ENCODE results near the gene WDR83.

The WDR83 gene

DNA sequence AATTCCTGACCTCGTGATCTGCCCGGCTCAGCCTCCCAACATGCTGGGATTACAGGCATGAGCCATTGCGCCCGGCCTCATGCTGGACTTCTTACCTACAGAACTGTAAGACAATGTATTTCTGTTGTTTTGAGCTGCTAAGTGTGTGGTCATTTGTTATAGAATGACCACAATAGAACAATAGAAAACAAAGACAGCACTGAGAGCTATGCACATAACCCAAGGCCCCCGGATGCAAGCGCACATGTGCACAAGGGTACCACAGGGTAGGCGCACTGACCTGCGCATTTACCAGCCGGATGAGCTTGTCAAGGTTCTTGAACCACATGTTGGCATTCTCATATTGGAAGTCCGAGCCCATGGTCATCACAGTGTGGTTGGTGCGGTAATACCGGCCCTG lies 5.6 kb upstream of the WDR83 start:
- peaks cover 48% of the 10 kb centered on the region for H3K36me3 ChIP-seq
- TF ChIP-seq, protein P1, sequence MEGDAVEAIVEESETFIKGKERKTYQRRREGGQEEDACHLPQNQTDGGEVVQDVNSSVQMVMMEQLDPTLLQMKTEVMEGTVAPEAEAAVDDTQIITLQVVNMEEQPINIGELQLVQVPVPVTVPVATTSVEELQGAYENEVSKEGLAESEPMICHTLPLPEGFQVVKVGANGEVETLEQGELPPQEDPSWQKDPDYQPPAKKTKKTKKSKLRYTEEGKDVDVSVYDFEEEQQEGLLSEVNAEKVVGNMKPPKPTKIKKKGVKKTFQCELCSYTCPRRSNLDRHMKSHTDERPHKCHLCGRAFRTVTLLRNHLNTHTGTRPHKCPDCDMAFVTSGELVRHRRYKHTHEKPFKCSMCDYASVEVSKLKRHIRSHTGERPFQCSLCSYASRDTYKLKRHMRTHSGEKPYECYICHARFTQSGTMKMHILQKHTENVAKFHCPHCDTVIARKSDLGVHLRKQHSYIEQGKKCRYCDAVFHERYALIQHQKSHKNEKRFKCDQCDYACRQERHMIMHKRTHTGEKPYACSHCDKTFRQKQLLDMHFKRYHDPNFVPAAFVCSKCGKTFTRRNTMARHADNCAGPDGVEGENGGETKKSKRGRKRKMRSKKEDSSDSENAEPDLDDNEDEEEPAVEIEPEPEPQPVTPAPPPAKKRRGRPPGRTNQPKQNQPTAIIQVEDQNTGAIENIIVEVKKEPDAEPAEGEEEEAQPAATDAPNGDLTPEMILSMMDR (IDR thresholded peaks at IDR 0.05; ENCODE audit: low read depth, low read length), result no peak
- no peak overlapping the region for H3K4me3 ChIP-seq (ENCODE audit: low read depth, low read length)
- H3K27ac ChIP-seq, result no peak overlapping the region
- no peak for DNase-seq
- no peaks in the 10 kb centered on the region for H3K9me3 ChIP-seq (ENCODE audit: severe bottlenecking)
- no peaks in the 10 kb centered on the region for H3K27me3 ChIP-seq (ENCODE audit: insufficient read depth, low read depth, severe bottlenecking)

DNA sequence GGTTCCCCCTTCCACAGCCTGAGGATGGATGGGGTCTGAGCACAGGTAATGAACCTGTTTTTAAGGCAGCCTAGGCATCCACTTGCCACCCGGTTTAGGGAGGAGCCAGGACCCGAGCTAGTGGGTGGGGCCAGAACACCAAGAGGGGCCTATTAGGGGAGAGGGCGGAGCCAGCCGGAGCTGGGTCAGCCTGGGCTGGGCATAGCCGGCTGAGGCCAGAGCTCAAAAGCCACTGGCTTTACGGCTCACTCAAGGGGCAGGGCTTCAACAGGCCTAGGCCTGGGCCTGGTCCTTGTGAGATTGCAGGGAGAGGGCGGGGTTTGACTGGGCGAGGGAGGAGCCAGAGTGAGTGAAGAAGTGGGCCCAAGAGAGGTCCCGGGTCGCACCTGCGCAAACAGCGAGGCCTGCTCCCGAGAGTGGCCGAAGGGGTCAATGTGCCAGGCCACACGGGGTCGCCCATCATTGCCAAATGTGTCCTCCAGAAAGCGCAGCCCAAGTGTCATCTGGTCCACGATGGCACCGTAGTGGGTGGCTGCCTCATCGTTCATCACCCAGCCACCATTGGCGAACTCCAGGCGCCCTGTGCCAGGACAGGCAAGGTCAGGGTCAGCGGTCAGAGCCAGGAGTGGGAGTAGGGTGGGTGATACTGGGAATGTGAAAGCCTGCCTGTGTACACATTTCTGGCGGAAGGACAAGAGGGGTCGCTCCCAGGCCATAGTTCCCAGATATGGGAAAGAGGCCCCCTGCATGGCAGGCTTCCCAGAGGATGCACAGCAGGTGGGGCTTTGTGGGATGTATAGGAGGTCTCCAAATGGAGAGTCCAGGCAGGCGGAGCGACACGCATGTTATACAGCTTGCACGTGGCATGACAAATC lies 2.0 kb upstream of the WDR83 start:
- TF ChIP-seq, protein P1 (IDR thresholded peaks at IDR 0.05; ENCODE audit: low read depth, low read length), result no peak
- H3K27me3 ChIP-seq (ENCODE audit: insufficient read depth, low read depth, severe bottlenecking), result no peaks in the 10 kb centered on the region
- H3K36me3 ChIP-seq, result peaks cover 56% of the 10 kb centered on the region
- peak; percentile 65 for DNase-seq
- H3K9me3 ChIP-seq (ENCODE audit: severe bottlenecking), result no peaks in the 10 kb centered on the region
- H3K27ac ChIP-seq, result no peak overlapping the region
- no peak overlapping the region for H3K4me3 ChIP-seq (ENCODE audit: low read depth, low read length)

DNA sequence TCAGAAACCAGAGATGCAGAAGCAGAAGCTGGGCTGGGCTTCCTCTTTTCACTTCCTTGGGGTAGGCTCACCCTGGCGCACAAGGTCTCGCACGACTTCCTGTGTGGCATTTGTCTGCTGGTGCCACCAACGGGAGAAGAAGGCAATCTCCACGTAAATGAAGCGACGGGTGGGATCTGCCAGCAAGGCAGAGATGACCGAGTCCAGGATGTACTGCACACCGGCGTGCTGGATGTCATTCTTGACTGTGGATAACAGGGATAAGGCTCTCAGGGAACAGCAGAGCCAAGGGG lies 1.4 kb upstream of the WDR83 start:
- TF ChIP-seq, protein P1 (IDR thresholded peaks at IDR 0.05; ENCODE audit: low read depth, low read length), result no peak
- no peaks in the 10 kb centered on the region for H3K9me3 ChIP-seq (ENCODE audit: severe bottlenecking)
- no peak for DNase-seq
- no peak overlapping the region for H3K27ac ChIP-seq
- peaks cover 56% of the 10 kb centered on the region for H3K36me3 ChIP-seq
- H3K4me3 ChIP-seq (ENCODE audit: low read depth, low read length), result no peak overlapping the region
- no peaks in the 10 kb centered on the region for H3K27me3 ChIP-seq (ENCODE audit: insufficient read depth, low read depth, severe bottlenecking)

DNA sequence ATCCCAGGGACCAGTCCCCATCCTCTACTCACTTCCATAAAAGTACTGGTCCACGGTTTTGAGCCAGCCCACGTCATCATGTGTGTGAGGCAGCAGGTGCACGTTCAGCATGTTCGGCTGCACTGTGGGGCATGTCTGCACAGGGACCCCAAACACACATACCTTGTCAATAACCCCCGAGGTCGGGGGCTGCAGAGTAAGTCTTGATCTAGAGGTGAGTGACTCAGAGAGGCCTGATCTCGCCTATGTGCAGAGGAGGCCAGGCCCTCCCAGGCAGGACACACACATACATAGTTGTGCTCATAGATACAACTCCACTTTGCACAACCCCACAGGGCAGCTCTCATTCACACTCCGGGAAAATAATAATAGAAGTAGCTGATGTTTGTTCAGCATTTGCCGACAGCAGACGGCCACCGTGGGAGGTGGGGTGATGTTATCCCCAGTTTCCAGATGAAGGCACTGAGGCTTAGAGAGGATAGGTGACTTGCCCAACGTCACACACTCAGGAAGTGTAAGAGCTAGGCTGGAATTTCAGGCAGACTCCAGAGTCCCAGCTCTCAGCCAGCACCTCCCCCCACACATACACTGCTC lies 839 bp upstream of the WDR83 start:
- TF ChIP-seq, protein P1 (IDR thresholded peaks at IDR 0.05; ENCODE audit: low read depth, low read length), result no peak
- Histone ChIP-seq H3K27ac (no peak overlapping the region), H3K27me3 (ENCODE audit: insufficient read depth, low read depth, severe bottlenecking) (no peaks in the 10 kb centered on the region), H3K4me3 (ENCODE audit: low read depth, low read length) (peak overlapping the region; percentile 65), H3K9me3 (ENCODE audit: severe bottlenecking) (no peaks in the 10 kb centered on the region), H3K36me3 (peaks cover 59% of the 10 kb centered on the region)
- no peak for DNase-seq

DNA sequence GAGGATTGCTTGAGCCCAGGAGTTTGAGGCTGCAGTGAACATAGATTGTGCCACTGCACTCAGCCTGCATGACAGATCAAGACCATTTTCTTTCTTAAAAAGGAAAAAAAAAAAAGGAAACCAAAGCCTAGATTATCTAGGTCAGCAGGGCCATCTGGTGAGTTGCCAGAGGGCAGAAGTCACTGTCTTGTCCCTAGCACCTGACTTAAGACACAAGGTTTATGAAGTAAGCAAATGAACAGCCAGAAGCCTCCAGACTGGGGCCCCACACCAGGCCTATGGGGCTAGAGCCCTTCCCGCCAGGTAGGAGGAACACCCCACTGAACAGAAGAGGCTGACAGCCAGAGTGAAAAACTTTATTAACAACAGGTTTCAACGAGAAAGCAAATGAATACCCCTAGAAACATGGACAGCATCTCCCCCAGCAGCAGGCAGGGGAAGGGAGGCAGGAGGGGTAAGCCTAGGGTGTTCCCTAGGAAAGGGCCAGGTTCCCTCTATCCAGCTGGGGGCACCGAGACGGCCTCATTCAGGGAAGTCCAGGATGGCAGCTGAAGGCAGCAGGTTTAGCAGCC lies 1.2 kb downstream of the WDR83 start:
- TF ChIP-seq, protein P1 (IDR thresholded peaks at IDR 0.05; ENCODE audit: low read depth, low read length), result no peak
- no peak overlapping the region for H3K27ac ChIP-seq
- DNase-seq, result no peak
- H3K27me3 ChIP-seq (ENCODE audit: insufficient read depth, low read depth, severe bottlenecking), result no peaks in the 10 kb centered on the region
- H3K36me3 ChIP-seq, result peaks cover 60% of the 10 kb centered on the region
- no peaks in the 10 kb centered on the region for H3K9me3 ChIP-seq (ENCODE audit: severe bottlenecking)
- no peak overlapping the region for H3K4me3 ChIP-seq (ENCODE audit: low read depth, low read length)

All from WERI-Rb-1 (cell line).